HG02852 (cell line): Measurements from ENCODE around the gene SLIT3.

Experiments used
- ATAC-seq: cut with Tn5 transposase; IDR thresholded peaks from one replicate; pipeline ENCODE4 v1.9.1; 2021; ENCODE audit warnings: mild to moderate bottlenecking, moderate library complexity; ENCODE audit not compliant: unreplicated experiment

The SLIT3 gene

GRCh38 chr5:168669156-168669555 is 631.8 kb downstream of the SLIT3 start:
- ATAC-seq = no peak

DNA sequence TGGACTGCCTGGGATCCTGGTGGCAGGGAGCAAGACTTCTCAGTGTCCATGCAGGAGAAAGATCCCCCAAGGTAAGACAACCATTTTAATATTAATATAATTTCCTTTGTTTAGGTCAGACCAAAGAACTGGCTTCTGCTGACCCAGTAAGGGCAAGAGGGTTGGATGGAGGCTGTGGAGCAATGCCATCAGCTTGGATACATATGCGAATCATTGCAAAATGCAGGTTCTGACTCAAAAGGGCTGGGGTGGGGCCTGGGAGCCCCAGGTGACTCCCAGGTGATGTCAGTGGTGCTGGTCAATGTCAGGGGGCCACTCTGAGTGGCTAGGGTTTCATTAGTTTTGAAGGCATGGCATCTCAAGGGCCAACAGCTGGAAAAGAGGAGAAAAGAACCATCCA is 632.9 kb downstream of the SLIT3 start:
- no peak for ATAC-seq

- ATAC-seq = no peak
Measured at GRCh38 chr5:168667301-168667840, 633.6 kb downstream of the SLIT3 start.

DNA sequence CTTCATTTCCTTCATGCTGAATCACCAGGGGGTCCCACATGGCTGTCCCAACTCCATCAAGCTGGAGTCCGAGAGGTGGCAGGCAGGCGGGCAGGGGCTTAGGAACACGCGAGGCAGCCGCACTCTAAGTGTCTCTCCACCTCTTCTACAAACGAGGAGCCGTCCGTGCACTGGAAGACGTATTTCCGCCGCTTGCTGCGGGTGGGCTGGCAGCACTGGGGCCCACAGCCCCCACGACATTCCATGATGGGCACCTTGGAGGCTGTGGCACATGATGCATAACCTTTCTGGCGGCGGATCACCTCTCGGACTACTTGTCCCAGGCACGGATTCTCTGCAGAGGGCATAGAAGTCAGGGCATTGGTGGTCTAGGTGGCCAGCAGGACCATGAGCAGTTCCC is 634.6 kb downstream of the SLIT3 start:
- ATAC-seq = no peak

- ATAC-seq = no peak
Measured at GRCh38 chr5:168663276-168664004, 637.5 kb downstream of the SLIT3 start.

DNA sequence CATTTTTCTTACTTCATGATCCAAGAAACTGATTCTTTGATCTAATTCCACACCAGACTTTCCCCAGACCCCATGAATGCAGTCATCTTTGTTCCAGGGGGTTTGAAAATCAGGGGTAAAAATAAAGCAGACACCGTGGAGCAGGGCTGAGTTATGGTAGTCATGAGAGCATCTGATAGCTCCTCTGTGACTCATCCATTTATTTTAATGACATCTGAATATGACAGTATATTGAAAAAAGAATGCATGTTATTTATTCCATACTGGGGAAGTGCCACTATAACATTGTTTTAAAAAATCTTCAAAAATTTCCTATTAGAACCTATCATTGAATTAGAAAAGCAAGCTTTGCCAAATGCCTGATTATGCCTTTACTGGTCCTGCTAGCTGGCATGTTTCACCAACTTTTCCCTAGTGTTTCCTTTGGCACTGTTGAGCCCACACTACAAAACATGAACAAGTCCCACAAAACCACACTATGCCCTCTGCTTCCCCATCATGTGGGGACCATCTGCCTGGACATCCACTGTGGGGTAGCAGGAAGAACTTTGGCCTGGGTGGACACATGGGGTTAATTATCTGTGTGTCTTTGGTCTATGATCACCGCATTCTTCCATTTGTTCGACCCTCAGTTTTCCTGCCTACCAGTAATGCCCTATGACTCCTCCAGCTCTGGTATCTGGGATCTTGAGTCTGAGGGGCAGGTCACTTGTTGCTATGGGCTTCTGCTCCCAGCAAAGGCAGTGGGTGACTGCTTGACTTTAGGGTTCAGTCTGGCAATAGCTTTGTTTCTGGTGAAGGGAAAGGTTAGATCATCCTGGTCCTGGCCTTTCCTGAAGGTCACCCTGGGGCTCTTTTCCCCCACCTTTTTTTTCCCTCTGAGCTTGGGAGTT is 639.1 kb downstream of the SLIT3 start:
- ATAC-seq = no peak

GRCh38 chr5:168660691-168661090 is 640.2 kb downstream of the SLIT3 start:
- no peak for ATAC-seq

DNA sequence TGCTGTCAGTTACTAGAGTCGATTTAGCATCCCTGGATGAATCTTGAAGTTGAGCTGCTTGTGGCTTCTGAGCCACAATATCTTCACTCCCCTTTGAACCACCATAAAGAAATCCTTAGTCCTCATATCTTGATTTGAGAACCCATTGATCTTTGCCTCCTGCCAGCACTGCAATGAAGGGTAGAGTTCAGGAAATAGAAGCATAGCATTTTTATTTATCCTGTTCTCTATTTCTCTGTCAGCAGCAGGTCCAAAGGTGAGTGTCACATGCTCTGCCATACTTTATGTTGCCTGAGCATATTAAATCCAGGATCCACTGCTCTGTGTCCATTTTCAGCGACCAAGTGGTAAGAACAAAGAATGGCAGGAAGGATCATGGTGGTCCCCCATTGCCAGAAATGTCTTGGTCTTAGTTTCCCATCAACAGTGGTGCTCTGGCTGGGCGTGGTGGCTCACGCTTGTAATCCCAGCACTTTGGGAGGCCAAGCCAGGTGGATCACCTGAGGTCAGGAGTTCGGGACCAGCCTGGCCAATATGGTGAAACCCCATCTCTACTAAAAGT is 641.6 kb downstream of the SLIT3 start:
- no peak for ATAC-seq

DNA sequence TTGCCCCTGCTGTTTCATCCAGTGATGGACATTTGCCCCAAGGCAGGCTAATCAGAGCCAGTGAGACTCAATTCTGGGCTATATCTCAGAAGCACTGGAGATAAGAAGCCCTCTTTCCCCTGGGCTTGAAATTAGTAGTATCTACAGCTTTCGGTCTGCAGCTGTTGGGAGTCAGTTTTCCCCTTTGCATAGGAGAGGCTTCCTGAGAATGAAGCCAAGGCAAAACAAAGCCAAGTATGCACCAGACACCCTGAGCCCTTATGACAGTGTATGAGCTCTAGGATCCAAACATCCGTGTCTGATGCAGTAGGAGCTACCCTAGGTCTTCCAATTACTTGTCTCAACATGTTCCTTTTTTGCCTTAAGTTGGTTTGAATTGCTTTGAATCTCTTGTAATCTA is 642.5 kb downstream of the SLIT3 start:
- no peak for ATAC-seq

GRCh38 chr5:168656633-168657032 is 644.3 kb downstream of the SLIT3 start:
- ATAC-seq = no peak

- no peak for ATAC-seq
Measured at GRCh38 chr5:168655316-168655715, 645.6 kb downstream of the SLIT3 start.

GRCh38 chr5:168654211-168654721 is 646.7 kb downstream of the SLIT3 start:
- ATAC-seq = no peak

- ATAC-seq = no peak
Measured at GRCh38 chr5:168653626-168654025, 647.3 kb downstream of the SLIT3 start.

GRCh38 chr5:168651648-168652047 is 649.3 kb downstream of the SLIT3 start:
- no peak for ATAC-seq

- no peak for ATAC-seq
Measured at GRCh38 chr5:168649306-168649705, 651.6 kb downstream of the SLIT3 start.

GRCh38 chr5:168648576-168648975 is 652.4 kb downstream of the SLIT3 start:
- no peak for ATAC-seq

- no peak for ATAC-seq
Measured at GRCh38 chr5:168648016-168648415, 652.9 kb downstream of the SLIT3 start.

DNA sequence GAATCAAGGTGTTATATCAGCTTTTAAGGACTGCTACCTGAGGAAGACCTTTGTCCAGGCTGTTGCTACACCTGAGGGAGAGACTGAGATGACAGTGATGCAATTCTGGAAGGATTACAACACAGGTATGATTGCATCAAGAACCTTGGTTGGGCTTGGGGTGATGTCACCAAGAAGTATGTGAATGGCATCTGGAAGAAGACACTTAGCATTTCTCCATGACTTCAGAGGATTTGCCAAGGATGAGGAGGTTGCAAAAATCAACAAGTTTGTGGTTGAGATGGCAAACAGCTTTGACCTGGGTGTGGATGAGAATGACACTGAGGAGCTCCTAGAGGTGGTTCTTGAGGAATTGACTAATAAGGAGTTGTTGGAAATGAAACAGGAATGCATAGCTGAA is 653.9 kb downstream of the SLIT3 start:
- no peak for ATAC-seq

DNA sequence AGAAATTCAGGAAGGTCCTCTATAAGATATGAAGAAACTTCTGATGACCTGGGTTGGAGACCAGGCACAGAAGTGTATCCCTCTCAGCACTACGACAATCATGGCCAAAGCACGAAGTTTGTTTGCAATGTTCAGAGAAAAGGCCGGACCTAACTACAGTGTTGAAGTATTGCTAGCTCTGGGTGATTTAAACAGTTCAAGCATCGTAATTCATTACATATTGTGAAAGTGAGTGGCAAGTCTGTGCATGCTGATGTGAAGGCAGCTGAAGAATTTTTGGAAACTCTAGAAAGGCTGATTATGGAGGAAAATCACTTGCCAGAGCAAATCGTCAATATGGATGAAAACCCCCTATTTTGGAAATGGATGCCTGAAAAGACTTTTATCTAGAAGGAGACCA is 654.6 kb downstream of the SLIT3 start:
- ATAC-seq = no peak

DNA sequence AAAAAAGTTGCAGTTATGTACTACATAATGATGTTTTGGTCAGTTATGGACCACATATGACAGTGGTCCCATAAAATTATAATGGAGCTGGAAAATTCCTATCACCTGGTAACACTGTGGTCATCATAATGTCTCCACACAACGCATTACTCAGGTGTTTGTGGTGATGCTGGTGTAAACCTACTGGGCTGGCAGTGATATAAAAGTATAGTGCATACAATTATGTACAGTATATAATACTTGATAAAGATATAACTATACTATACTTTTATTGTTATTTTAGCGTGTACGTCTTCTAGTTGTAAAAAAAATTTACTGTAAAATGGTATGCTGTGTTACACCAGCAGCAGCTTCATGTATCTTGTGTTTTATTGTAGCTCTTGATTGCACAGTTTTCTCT is 655.7 kb downstream of the SLIT3 start:
- no peak for ATAC-seq

GRCh38 chr5:168642019-168642418 is 658.9 kb downstream of the SLIT3 start:
- ATAC-seq = no peak
